HG03060 (cell line): ENCODE results near the gene FBXL7.

Experiments
- ATAC-seq: cut with Tn5 transposase; IDR thresholded peaks from one replicate; pipeline ENCODE4 v1.9.1; 2021; ENCODE audit warnings: low read depth, moderate number of reproducible peaks; ENCODE audit not compliant: unreplicated experiment

FBXL7 gene

GRCh38 chr5:15535938-15536337 is 36.0 kb downstream of the FBXL7 start:
- no peak for ATAC-seq

GRCh38 chr5:15538516-15538915 is 38.5 kb downstream of the FBXL7 start:
- no peak for ATAC-seq

GRCh38 chr5:15539951-15540350 is 40.0 kb downstream of the FBXL7 start:
- no peak for ATAC-seq

GRCh38 chr5:15544039-15544438 is 44.1 kb downstream of the FBXL7 start:
- ATAC-seq = no peak

GRCh38 chr5:15545082-15545481 is 45.1 kb downstream of the FBXL7 start:
- ATAC-seq = no peak

DNA sequence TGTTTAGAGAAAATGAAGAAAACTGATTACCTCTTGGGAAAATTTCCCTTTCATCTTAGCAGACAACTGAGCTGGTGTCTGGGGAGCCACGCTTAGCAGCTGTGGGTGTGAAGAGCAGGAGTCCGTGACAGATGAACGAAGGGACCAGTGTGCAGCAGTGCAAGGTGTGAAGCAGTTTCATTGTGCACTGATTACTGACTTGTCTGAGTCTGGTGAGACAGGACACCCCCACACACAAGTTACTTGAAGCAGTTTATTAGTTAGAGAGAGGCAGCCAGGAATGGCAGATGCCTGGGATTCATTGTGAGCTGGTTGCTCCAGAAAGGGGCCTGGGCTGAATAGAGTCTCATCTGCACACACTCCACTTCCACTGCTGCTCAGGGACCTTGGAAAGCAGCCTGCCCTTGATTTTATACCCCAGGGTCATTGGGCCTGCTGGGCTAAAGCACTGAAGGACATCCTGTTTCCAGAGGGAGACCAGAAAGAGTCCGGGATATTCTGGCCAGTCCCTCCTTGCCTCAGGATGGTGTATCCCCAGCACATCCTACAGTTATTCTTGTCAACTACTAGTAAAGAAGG is 47.4 kb downstream of the FBXL7 start:
- ATAC-seq = no peak

GRCh38 chr5:15549961-15550360 is 50.0 kb downstream of the FBXL7 start:
- ATAC-seq = no peak

DNA sequence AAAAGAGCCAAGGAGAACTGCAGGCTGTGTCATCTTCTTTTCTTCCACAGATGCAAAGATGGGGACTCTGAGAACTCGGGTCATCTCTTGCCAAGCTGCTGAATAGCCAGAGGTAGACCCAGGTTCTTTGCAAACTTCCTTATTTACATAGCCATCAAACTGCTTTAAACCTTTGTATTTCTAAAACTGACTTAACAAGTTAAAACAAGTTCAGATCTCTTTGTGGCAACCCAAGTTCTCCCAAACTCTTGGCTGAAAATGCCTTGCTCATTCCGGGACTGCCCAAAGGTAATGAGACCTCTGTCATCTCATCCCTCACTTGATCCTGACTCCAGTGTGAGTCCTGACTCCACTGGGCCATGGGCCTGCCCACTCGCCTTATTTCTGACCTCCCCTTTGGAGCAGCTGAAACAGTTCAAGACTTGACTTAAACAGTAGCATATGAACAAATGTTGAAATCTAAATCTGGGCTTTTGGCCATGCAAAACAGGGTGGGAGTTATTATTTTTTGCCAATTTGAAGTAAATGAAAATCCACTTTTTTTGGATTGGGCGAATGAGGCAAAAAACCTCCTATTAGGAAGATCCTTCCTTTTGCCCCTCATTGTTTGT is 50.6 kb downstream of the FBXL7 start:
- ATAC-seq = no peak

DNA sequence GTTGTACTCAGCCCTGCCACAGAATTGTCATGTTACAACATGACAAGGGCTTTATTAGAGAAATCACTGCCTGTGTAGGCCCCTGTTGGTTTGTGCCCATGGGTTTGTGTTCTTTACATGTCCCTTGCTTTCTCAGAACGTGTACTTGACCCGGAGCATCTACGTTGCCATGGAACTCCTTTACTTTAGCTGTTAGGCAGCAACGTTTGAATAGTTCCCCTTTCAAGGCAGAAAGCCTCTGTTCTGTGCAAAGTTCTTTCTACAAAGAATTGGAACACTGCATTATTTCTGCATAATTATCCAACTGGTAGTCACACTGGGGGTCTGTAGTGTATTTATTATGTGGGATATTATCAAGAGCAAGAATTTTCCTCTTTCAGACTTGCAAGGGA is 51.1 kb downstream of the FBXL7 start:
- ATAC-seq = no peak

GRCh38 chr5:15554542-15554941 is 54.6 kb downstream of the FBXL7 start:
- no peak for ATAC-seq

DNA sequence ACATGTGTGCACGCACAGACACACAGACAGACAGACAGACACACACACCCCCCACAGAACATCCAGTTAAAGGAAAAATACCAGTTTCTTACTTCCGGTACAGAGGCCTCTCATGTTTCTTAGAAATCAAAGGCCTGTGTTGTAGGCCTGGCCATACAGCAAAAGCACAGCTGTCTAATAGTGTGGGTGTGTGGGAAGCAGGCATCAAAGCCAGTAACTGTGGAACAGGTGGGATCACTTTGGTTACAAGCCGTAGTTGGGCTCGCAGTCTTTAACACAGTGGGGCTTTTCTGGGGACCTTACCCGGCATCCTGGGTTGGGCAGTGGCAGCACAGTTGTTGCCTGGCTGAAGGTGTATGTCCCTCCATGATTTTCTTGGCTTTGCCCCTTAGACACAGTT is 55.2 kb downstream of the FBXL7 start:
- no peak for ATAC-seq

- ATAC-seq = no peak
Measured at GRCh38 chr5:15558240-15558639, 58.3 kb downstream of the FBXL7 start.

DNA sequence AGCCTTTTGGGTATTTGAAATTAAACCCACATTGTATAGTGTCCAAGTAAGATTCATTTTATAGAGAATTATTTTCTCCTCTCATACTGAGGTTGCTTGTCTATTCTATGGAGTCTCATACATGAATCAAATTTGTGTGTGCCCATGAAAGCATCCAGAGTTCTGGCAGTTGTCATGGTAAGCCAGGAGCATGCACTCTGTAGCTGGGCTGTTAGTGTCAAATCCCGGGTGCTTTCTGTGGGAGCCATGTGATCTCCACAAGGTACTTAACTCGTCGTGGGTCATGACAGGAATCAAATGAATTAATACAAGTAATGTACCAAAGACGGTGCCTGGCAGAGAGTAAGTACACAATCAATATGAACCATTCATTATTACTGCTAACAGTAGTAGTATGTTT is 58.7 kb downstream of the FBXL7 start:
- ATAC-seq = no peak

GRCh38 chr5:15560421-15560820 is 60.4 kb downstream of the FBXL7 start:
- ATAC-seq = no peak

DNA sequence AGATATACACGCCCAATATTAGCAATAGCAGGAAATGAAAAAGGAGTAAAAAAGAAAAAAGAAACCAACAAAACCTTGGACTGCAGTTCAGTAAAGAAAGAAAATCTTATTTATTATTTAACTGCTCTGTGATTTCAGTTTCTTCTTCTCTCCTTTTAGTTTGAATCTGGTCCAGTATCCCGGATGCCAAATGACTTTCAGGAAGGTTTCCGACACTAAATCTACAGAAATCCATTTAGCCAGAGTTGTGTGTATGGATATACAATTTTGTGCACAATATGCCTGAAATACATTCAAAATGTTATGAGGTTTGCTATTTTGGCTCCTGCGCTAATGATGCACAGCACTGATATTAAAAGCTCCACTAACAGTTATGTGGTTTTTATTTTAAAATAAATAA is 64.5 kb downstream of the FBXL7 start:
- no peak for ATAC-seq

DNA sequence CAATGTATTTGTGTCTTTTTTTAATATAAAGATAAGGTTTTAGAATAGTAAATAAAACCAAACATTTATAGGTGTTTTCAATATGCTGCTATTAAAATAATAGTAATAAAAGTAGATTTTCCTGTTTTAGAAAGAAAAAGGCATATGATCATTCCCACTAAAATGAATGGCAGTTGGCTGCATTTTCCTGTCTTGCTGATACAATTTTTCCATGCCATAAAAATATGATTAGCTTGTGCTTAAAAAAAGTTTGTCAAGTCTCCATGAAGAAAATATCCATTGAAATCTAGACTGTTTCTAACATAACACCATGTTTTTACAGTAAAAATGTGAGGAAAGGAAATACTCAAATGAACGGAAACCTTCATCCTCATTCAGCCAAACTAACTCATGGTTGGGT is 65.0 kb downstream of the FBXL7 start:
- no peak for ATAC-seq

- no peak for ATAC-seq
Measured at GRCh38 chr5:15566306-15566705, 66.3 kb downstream of the FBXL7 start.

- ATAC-seq = no peak
Measured at GRCh38 chr5:15566789-15567188, 66.8 kb downstream of the FBXL7 start.

DNA sequence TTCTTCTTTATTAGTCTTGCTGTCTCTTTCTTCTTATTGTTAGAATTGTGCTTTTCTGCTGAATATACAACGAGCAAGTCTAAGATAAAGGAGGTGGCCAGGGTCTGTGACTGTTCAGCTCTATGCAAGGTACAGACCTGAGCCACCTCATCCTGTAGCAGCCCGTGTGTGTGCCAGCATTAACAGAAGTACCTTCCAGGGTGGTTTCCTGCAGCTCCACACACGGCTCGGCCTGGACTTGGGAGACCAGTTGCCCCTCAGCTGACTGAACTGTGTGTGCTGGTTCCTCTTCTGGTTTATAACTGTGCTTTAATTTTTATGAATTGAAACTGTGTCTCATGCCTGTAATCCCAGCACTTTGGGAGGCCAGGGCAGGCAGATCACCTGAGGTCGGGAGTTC is 70.5 kb downstream of the FBXL7 start:
- ATAC-seq = no peak

DNA sequence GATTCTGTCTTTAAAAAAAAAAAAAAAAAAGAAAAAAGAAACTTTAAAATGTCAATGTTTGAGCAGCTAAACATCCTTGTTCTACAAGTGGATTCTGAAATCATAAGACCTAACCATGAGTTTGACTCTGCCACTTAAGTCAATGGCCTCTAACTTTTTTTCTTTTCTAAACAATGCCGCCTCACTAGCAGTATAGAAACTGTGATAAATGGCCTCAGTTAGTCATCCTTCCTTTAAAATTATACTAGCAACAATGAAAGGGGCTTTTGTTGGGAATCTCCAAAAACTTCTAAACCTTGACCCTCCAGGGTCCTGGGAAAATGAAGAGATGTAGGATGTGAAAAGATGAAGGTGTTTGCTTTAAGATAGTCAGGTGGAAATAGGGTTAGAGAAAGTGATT is 71.1 kb downstream of the FBXL7 start:
- ATAC-seq = no peak

DNA sequence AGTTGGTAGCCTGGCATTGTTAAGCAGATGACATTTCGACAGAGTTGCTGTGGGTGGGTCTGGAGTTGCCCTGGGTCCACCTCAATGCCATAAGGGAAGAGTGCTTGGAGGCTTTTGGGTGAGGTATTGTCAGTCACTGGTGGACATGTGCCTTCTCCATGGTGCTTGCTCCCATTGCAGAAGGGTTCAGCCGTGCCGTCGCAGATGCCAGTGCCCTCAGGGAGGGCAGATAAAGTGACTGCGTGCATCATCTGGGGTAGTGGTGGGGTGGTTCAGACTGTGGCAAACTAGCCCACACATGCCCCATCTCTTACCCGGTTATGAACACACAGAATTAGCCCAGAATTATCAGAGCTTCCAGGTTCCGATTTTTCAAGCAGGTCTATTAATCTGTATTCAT is 71.6 kb downstream of the FBXL7 start:
- ATAC-seq = no peak

- no peak for ATAC-seq
Measured at GRCh38 chr5:15573590-15573989, 73.6 kb downstream of the FBXL7 start.

- no peak for ATAC-seq
Measured at GRCh38 chr5:15574128-15574527, 74.1 kb downstream of the FBXL7 start.
